22Rv1 (cell line): ENCODE measurements around the gene C1orf159.
"Not testable (repeated sequence)": the region's sequence is repeated elsewhere in the genome, so short reads cannot be mapped to it uniquely, and the experiment has no call there.

Source experiments
- ZFX ChIP-seq: fragments of 450-650 bp; IDR thresholded peaks from 2 replicates; pipeline ENCODE4 v1.6.1; 2017; ENCODE audit warnings: antibody characterized with exemption, borderline replicate concordance
- TF ChIP-seq, protein P1 (sequence below): fragments of 450-650 bp; IDR thresholded peaks from 2 replicates; pipeline ENCODE4 v1.5.1; 2017; ENCODE audit warnings: mild to moderate bottlenecking

DNA sequence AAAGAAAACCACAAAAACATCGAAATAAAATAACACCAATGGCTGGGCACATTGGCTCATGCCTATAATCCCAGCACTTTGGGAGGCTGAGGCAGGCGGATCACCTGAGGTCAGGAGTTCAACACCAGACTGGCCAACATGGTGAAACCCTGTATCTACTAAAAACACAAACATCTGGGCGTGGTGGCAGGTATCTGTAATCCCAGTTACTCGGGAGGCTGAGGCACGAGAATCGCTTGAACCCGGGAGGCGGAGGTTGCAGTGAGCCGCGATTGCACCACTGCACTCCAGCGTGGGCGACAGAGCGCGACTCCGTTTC lies 58.2 kb downstream of the C1orf159 start:
- TF ChIP-seq, protein P1, sequence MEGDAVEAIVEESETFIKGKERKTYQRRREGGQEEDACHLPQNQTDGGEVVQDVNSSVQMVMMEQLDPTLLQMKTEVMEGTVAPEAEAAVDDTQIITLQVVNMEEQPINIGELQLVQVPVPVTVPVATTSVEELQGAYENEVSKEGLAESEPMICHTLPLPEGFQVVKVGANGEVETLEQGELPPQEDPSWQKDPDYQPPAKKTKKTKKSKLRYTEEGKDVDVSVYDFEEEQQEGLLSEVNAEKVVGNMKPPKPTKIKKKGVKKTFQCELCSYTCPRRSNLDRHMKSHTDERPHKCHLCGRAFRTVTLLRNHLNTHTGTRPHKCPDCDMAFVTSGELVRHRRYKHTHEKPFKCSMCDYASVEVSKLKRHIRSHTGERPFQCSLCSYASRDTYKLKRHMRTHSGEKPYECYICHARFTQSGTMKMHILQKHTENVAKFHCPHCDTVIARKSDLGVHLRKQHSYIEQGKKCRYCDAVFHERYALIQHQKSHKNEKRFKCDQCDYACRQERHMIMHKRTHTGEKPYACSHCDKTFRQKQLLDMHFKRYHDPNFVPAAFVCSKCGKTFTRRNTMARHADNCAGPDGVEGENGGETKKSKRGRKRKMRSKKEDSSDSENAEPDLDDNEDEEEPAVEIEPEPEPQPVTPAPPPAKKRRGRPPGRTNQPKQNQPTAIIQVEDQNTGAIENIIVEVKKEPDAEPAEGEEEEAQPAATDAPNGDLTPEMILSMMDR = not testable (repeated sequence)
- TF ChIP-seq ZFX = not testable (repeated sequence)
